HCT116 (cell line): Measurements from ENCODE around the gene MINDY1. TPM values are rescaled to one million over a fixed set of nuclear protein-coding genes. Genes with fewer than 3 reads are reported as not detected.

Experiments used
- ATAC-seq: fragments of 200-7000 bp; cut with Tn5 transposase; 2 replicates; pipeline ENCODE4 v1.9.1; 2020; ENCODE audit warnings: mild to moderate bottlenecking, moderate library complexity
- BruUV-seq: library from RNA; stranded (reverse); fragments of 400-500 nt; replicated peaks from 2 replicates; lab custom pipeline; 2021; lab: Mats Ljungman, UMichigan
- CTCF ChIA-PET: fragments of 300-600 bp; sonication (Branson Sonifier 250); formaldehyde crosslinking; loops from one replicate; lab custom pipeline; 2021; ENCODE audit warnings: antibody characterized with exemption; lab: Charles Lee
- POLR2A ChIA-PET: fragments of 300-600, 350-600 bp; sonication (Branson Sonifier 250); formaldehyde crosslinking; loops from one replicate; lab custom pipeline; 2021; ENCODE audit warnings: antibody characterized with exemption; lab: Charles Lee
- RAD21 ChIA-PET, 2 experiments: fragments of 300-600 bp; sonication (Branson Sonifier 250); formaldehyde crosslinking; loops; one replicate each; lab custom pipeline; 2023; ENCODE audit warnings: low total read pairs in 2 of 2; ENCODE audit not compliant: uncharacterized antibody in 2 of 2, unreplicated experiment in 2 of 2, low non-redundant PET in 1 of 2; lab: Charles Lee
- DNase-seq: peaks from one replicate; pipeline ENCODE4 v3.0.0-alpha.2; 2010; ENCODE audit warnings: low read depth, low spot score
- H2AFZ ChIP-seq: fragments of 200-600 bp; shearing (Covaris generic), sonication (generic); 2 replicates; pipeline ENCODE4 v1.6.1; 2017; ENCODE audit warnings: low read depth, mixed run types, mixed read lengths, antibody characterized with exemption, low read length; ENCODE audit not compliant: poor library complexity, severe bottlenecking
- H3K27ac ChIP-seq: 2 replicates; pipeline ENCODE4 v1.5.1; 2012; ENCODE audit warnings: low read depth, low read length
- H3K27me3 ChIP-seq: fragments of 200-600 bp; sonication (generic); 2 replicates; pipeline ENCODE4 v1.6.1; 2016; ENCODE audit warnings: mixed run types, low read length, mixed read lengths; ENCODE audit not compliant: insufficient read depth
- H3K36me3 ChIP-seq, 2 experiments: fragments of 200-500 bp in 1 of 2; fragments of 200-600 bp in 1 of 2; sonication (Bioruptor generic) in 1 of 2; sonication (generic) in 1 of 2; 2 replicates each; pipeline versions ENCODE4 v1.5.1 to v1.6.1; 2014 to 2016; ENCODE audit warnings: low read length in 2 of 2, inconsistent platforms in 1 of 2, mixed read lengths in 1 of 2, mixed run types in 1 of 2; ENCODE audit not compliant: insufficient read depth in 2 of 2, control insufficient read depth in 1 of 2
- H3K4me1 ChIP-seq, 2 experiments: fragments of 200-600 bp in 1 of 2; sonication (generic) in 1 of 2; 2 replicates each; pipeline versions ENCODE4 v1.5.1 to v1.6.1; 2012 to 2017; ENCODE audit warnings: low read length in 2 of 2, inconsistent platforms in 1 of 2, mild to moderate bottlenecking in 1 of 2, mixed read lengths in 1 of 2, mixed run types in 1 of 2, moderate library complexity in 1 of 2; ENCODE audit not compliant: insufficient read depth in 2 of 2, control insufficient read depth in 1 of 2
- H3K4me2 ChIP-seq: fragments of 200-600 bp; sonication (generic); 2 replicates; pipeline ENCODE4 v1.6.1; 2017; ENCODE audit warnings: mixed run types, low read length, mixed read lengths
- H3K4me3 ChIP-seq, 2 experiments: fragments of 200-600 bp in 1 of 2; sonication (generic) in 1 of 2; replicated peaks in 1 of 2; 2 replicates each; pipeline ENCODE4 v1.5.1; 2011 to 2016; ENCODE audit warnings: low read length in 2 of 2, control low read depth in 1 of 2, low read depth in 1 of 2, mild to moderate bottlenecking in 1 of 2, mixed read lengths in 1 of 2, mixed run types in 1 of 2
- H3K79me2 ChIP-seq: fragments of 200-600 bp; sonication (generic); 2 replicates; pipeline ENCODE4 v1.6.1; 2017; ENCODE audit warnings: mild to moderate bottlenecking, mixed run types, low read length, moderate library complexity, mixed read lengths; ENCODE audit not compliant: insufficient read depth
- H3K9ac ChIP-seq: fragments of 200-600 bp; sonication (generic); 2 replicates; pipeline ENCODE4 v1.6.1; 2016; ENCODE audit warnings: low read length, mixed read lengths
- H3K9me2 ChIP-seq: fragments of 200-600 bp; sonication (generic), shearing (Covaris generic); 2 replicates; pipeline ENCODE4 v1.6.1; 2017; ENCODE audit warnings: mixed run types, mild to moderate bottlenecking, moderate library complexity; ENCODE audit not compliant: insufficient read depth
- H3K9me3 ChIP-seq, 2 experiments: fragments of 200-500 bp in 1 of 2; fragments of 200-600 bp in 1 of 2; sonication (Bioruptor generic) in 1 of 2; sonication (generic) in 1 of 2; 2 replicates each; pipeline ENCODE4 v1.6.1; 2014 to 2017; ENCODE audit warnings: low read length in 2 of 2, mixed read lengths in 2 of 2, inconsistent platforms in 1 of 2, low read depth in 1 of 2, mild to moderate bottlenecking in 1 of 2, mixed run types in 1 of 2, moderate library complexity in 1 of 2; ENCODE audit not compliant: control insufficient read depth in 1 of 2, insufficient read depth in 1 of 2
- H4K20me1 ChIP-seq: fragments of 200-600 bp; sonication (generic), shearing (Covaris generic); 2 replicates; pipeline ENCODE4 v1.6.1; 2017; ENCODE audit warnings: mixed run types, mild to moderate bottlenecking, moderate library complexity; ENCODE audit not compliant: insufficient read depth
- FOSL1 ChIP-seq: IDR thresholded peaks from 2 replicates; pipeline ENCODE4 v1.6.1; 2012; ENCODE audit warnings: low read depth
- POLR2AphosphoS5 ChIP-seq: IDR thresholded peaks from 2 replicates; pipeline ENCODE4 v1.6.1; 2011; ENCODE audit warnings: mild to moderate bottlenecking, low read depth, low read length, moderate library complexity
- SIN3A ChIP-seq: IDR thresholded peaks from 2 replicates; pipeline ENCODE4 v1.6.1; 2012; ENCODE audit warnings: low read depth
- SRF ChIP-seq: IDR thresholded peaks from 2 replicates; pipeline ENCODE4 v1.6.1; 2012; ENCODE audit warnings: low read depth
- ZNF274 ChIP-seq: fragments of 200-500 bp; sonication (Bioruptor generic); IDR thresholded peaks from 2 replicates; pipeline ENCODE4 v1.6.1; 2014; ENCODE audit warnings: mild to moderate bottlenecking, low read depth, low read length, inconsistent platforms
- intact Hi-C: fragments of 100-400 bp; cut with micrococcal nuclease; formaldehyde crosslinking; loops from 2 replicates; pipeline ENCODE4 v1.10.0; 2022
- total RNA-seq: library from RNA; stranded (reverse); gene quantifications from one replicate; pipeline ENCODE4 v1.2.1, GENCODE V29; 2021; ENCODE audit not compliant: unreplicated experiment
- TF ChIP-seq, protein P1 (sequence below): IDR thresholded peaks from 2 replicates; pipeline ENCODE4 v1.6.1; 2012
- TF ChIP-seq, protein P2 (sequence below): IDR thresholded peaks from 2 replicates; pipeline ENCODE4 v1.6.1; 2011; ENCODE audit warnings: mild to moderate bottlenecking, low read length, moderate library complexity; ENCODE audit not compliant: insufficient replicate concordance; ENCODE audit errors: extremely low read depth
- TF ChIP-seq, protein P3 (sequence below): IDR thresholded peaks from 2 replicates; pipeline ENCODE4 v1.6.1; 2012; ENCODE audit warnings: low read depth

The MINDY1 gene
- total RNA-seq, 1 experiment from 2014 or later, result 1.2 TPM

DNA sequence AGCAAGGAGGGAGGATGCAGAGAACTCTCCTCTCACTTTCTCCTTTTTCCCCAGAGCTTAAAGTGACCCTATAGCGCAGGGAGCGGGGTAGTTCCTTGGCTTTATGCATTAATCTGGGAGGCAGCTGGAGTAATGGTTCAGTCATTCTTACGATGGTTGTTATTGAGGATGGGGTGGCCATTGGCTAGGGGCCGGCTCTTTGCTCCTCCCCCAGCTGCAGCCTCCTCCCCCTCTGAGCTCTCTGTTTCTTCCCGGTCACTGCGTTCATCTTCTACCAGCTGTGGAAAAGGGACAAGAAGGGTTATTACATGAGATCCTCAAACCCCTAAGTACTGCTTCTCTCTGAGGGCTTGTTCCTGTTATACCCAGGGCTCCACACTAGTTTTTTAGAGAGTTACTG is 40.7 kb downstream of the MINDY1 start:
- Histone ChIP-seq H3K27ac (no peak overlapping the region), H3K4me3 (no peak overlapping the region), H3K9ac (no peak overlapping the region), H3K27me3 (no peaks in the 10 kb centered on the region), H4K20me1 (no peaks in the 10 kb centered on the region), H2AFZ (no peak overlapping the region), H3K4me2 (no peak overlapping the region), H3K79me2 (peaks cover 31% of the 10 kb centered on the region), H3K9me3 (no peaks in the 10 kb centered on the region), H3K36me3 (peaks cover 33 to 70% of the 10 kb centered on the region in 2 experiments), H3K9me2 (no peaks in the 10 kb centered on the region), H3K4me1 (peaks cover 0 to 2% of the 10 kb centered on the region in 2 experiments; a peak in 1 of 4 replicates)
- DNase-seq (no peak), ATAC-seq (peak; percentile 34; the same call in 1 of the 2 replicates)
- POLR2A ChIA-PET, result interaction anchor here (1.2 kb wide), 1 partner anchor 10 kb away, joined by 5 read pairs; no protein-coding TSS in a partner anchor
- BruUV-seq, result TSS peak; percentile 12
- RAD21 ChIA-PET, result no interaction called here
- TF ChIP-seq SIN3A (no peak), ZNF274 (no peak), FOSL1 (no peak), SRF (no peak)
- TF ChIP-seq, protein P1, sequence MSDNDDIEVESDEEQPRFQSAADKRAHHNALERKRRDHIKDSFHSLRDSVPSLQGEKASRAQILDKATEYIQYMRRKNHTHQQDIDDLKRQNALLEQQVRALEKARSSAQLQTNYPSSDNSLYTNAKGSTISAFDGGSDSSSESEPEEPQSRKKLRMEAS, result no peak
- TF ChIP-seq, protein P2, sequence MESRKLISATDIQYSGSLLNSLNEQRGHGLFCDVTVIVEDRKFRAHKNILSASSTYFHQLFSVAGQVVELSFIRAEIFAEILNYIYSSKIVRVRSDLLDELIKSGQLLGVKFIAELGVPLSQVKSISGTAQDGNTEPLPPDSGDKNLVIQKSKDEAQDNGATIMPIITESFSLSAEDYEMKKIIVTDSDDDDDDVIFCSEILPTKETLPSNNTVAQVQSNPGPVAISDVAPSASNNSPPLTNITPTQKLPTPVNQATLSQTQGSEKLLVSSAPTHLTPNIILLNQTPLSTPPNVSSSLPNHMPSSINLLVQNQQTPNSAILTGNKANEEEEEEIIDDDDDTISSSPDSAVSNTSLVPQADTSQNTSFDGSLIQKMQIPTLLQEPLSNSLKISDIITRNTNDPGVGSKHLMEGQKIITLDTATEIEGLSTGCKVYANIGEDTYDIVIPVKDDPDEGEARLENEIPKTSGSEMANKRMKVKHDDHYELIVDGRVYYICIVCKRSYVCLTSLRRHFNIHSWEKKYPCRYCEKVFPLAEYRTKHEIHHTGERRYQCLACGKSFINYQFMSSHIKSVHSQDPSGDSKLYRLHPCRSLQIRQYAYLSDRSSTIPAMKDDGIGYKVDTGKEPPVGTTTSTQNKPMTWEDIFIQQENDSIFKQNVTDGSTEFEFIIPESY, result no peak
- CTCF ChIA-PET, result no interaction called here
- intact Hi-C loops, result no loop called here

DNA sequence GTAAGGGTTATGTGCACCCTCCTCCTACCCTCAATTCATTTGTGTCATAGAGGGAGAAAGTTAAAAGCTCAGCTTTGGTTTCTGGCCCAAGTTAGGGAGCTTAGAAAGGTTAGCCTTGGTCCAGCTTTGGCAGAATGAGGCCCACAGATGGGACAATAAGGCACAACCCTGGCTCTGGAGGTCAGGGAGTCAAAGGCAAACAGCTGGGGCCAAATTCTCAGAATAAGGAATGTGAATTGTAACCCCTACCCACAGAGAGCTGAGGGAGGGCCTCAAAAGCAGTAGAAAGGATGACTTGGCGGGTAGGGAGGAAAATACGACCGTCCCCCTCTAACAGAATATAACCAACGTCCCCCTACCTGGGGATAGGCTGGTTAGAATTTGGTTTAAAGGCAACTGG is 41.1 kb downstream of the MINDY1 start:
- H3K79me2 ChIP-seq, result peaks cover 27% of the 10 kb centered on the region
- ATAC-seq (no peak), DNase-seq (no peak)
- no peaks in the 10 kb centered on the region for H3K9me2 ChIP-seq
- no peak overlapping the region for H3K4me3 ChIP-seq
- H3K27me3 ChIP-seq, result no peaks in the 10 kb centered on the region
- no peak overlapping the region for H3K4me2 ChIP-seq
- H3K9ac ChIP-seq, result no peak overlapping the region
- H3K4me1 ChIP-seq, result no peaks in the 10 kb centered on the region
- ChIA-PET CTCF (no interaction called here), RAD21 (no interaction called here), POLR2A (interaction anchor here (1.2 kb wide), 1 partner anchor 11 kb away, joined by 5 read pairs; no protein-coding TSS in a partner anchor)
- no TSS peak for BruUV-seq
- H2AFZ ChIP-seq, result no peak overlapping the region
- H3K9me3 ChIP-seq, result no peaks in the 10 kb centered on the region
- peaks cover 37 to 75% of the 10 kb centered on the region in 2 experiments for H3K36me3 ChIP-seq
- H3K27ac ChIP-seq, result no peak overlapping the region
- TF ChIP-seq, protein P3, sequence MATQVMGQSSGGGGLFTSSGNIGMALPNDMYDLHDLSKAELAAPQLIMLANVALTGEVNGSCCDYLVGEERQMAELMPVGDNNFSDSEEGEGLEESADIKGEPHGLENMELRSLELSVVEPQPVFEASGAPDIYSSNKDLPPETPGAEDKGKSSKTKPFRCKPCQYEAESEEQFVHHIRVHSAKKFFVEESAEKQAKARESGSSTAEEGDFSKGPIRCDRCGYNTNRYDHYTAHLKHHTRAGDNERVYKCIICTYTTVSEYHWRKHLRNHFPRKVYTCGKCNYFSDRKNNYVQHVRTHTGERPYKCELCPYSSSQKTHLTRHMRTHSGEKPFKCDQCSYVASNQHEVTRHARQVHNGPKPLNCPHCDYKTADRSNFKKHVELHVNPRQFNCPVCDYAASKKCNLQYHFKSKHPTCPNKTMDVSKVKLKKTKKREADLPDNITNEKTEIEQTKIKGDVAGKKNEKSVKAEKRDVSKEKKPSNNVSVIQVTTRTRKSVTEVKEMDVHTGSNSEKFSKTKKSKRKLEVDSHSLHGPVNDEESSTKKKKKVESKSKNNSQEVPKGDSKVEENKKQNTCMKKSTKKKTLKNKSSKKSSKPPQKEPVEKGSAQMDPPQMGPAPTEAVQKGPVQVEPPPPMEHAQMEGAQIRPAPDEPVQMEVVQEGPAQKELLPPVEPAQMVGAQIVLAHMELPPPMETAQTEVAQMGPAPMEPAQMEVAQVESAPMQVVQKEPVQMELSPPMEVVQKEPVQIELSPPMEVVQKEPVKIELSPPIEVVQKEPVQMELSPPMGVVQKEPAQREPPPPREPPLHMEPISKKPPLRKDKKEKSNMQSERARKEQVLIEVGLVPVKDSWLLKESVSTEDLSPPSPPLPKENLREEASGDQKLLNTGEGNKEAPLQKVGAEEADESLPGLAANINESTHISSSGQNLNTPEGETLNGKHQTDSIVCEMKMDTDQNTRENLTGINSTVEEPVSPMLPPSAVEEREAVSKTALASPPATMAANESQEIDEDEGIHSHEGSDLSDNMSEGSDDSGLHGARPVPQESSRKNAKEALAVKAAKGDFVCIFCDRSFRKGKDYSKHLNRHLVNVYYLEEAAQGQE, result no peak
- peak; percentile 40; the same call in 1 of the 2 replicates for TF ChIP-seq POLR2AphosphoS5
- intact Hi-C loops, result no loop called here
- H4K20me1 ChIP-seq, result no peaks in the 10 kb centered on the region
